Large intestine (tissue), 3 donors: ENCODE data around the gene TOP1. TPM values are rescaled to one million over a fixed set of nuclear protein-coding genes. Genes with fewer than 3 reads are reported as not detected.

Experiments
- DNase-seq, 2 donors: peaks; one replicate each; pipeline versions ENCODE4 v3.0.0 to v3.0.0-alpha.2; 2013
- H3K27ac ChIP-seq: one replicate; pipeline ENCODE4 v1.5.1; 2013; ENCODE audit warnings: low read length
- H3K27me3 ChIP-seq: 2 replicates; pipeline ENCODE4 v1.6.1; 2013; ENCODE audit warnings: low read length; ENCODE audit not compliant: control insufficient read depth, insufficient read depth
- H3K36me3 ChIP-seq: 2 replicates; pipeline ENCODE4 v1.6.1; 2013; ENCODE audit warnings: low read length; ENCODE audit not compliant: control insufficient read depth, insufficient read depth
- H3K4me1 ChIP-seq: one replicate; pipeline ENCODE4 v1.6.1; 2013; ENCODE audit warnings: low read length; ENCODE audit not compliant: control insufficient read depth, insufficient read depth
- H3K4me3 ChIP-seq: one replicate; pipeline ENCODE4 v1.5.1; 2013; ENCODE audit warnings: low read length
- H3K9me3 ChIP-seq: one replicate; pipeline ENCODE4 v1.6.1; 2013; ENCODE audit warnings: mild to moderate bottlenecking, low read depth, low read length, moderate library complexity; ENCODE audit not compliant: control insufficient read depth
- WGBS: methylation state at CpG from one replicate; pipeline ENCODE4 v1.1.5; 2013; ENCODE audit warnings: low lambda C conversion rate; ENCODE audit not compliant: insufficient coverage; 5-methylcytosine and 5-hydroxymethylcytosine counted together
- polyA plus RNA-seq: library from polyadenylated mRNA; unstranded; fragments of 120-200 nt; gene quantifications from one replicate; pipeline ENCODE4 v1.2.1, GENCODE V29; 2013

TOP1 gene
- polyA plus RNA-seq, 1 donor, result 79.5 TPM

- no peaks in the 10 kb centered on the region for H3K4me1 ChIP-seq
- H3K27me3 ChIP-seq, result no peaks in the 10 kb centered on the region
- WGBS, result 100% methylated on average over 1 of the region's 4 CpGs
- no peak overlapping the region for H3K27ac ChIP-seq
- H3K9me3 ChIP-seq, result no peaks in the 10 kb centered on the region
- no peak overlapping the region for H3K4me3 ChIP-seq
- DNase-seq, result no peak
- peaks cover 54% of the 10 kb centered on the region for H3K36me3 ChIP-seq
Observed at GRCh38 chr20:41091927-41092326, 63.3 kb downstream of the TOP1 start.

GRCh38 chr20:41094353-41095055 is 65.9 kb downstream of the TOP1 start:
- no peak for DNase-seq
- no peak overlapping the region for H3K27ac ChIP-seq
- no peaks in the 10 kb centered on the region for H3K9me3 ChIP-seq
- H3K36me3 ChIP-seq, result peaks cover 67% of the 10 kb centered on the region
- H3K4me3 ChIP-seq, result no peak overlapping the region
- H3K4me1 ChIP-seq, result no peaks in the 10 kb centered on the region
- no peaks in the 10 kb centered on the region for H3K27me3 ChIP-seq
- no CpG with 5 or more reads among the region's 2 CpGs for WGBS

- Histone ChIP-seq H3K27ac (no peak overlapping the region), H3K36me3 (peaks cover 71% of the 10 kb centered on the region), H3K27me3 (no peaks in the 10 kb centered on the region), H3K9me3 (no peaks in the 10 kb centered on the region), H3K4me3 (no peak overlapping the region), H3K4me1 (no peaks in the 10 kb centered on the region)
- WGBS, result 100% methylated on average over 1 of the region's 7 CpGs
- peak; percentile 37 to 38 for DNase-seq
Observed at GRCh38 chr20:41095110-41095969, 66.7 kb downstream of the TOP1 start.

GRCh38 chr20:41098703-41099250 is 70.2 kb downstream of the TOP1 start:
- 92% methylated on average over 2 of the region's 4 CpGs for WGBS
- DNase-seq, result no peak

GRCh38 chr20:41100001-41100480 is 71.4 kb downstream of the TOP1 start:
- no CpG with 5 or more reads among the region's 9 CpGs for WGBS
- Histone ChIP-seq H3K27ac (no peak overlapping the region), H3K9me3 (no peaks in the 10 kb centered on the region), H3K4me3 (no peak overlapping the region), H3K27me3 (no peaks in the 10 kb centered on the region), H3K4me1 (no peaks in the 10 kb centered on the region), H3K36me3 (peaks cover 82% of the 10 kb centered on the region)
- DNase-seq, result no peak

More at GRCh38 chr20:41098703-41099250, 70.2 kb downstream of the TOP1 start:
- Histone ChIP-seq H3K27ac (no peak overlapping the region), H3K9me3 (no peaks in the 10 kb centered on the region), H3K4me1 (no peaks in the 10 kb centered on the region), H3K4me3 (no peak overlapping the region), H3K27me3 (no peaks in the 10 kb centered on the region), H3K36me3 (peaks cover 83% of the 10 kb centered on the region)

- Histone ChIP-seq H3K27me3 (no peaks in the 10 kb centered on the region), H3K36me3 (peaks cover 75% of the 10 kb centered on the region), H3K4me1 (no peaks in the 10 kb centered on the region), H3K4me3 (no peak overlapping the region), H3K9me3 (no peaks in the 10 kb centered on the region), H3K27ac (no peak overlapping the region)
- no CpG with 5 or more reads among the region's 2 CpGs for WGBS
- no peak for DNase-seq
Observed at GRCh38 chr20:41101660-41102059, 73.0 kb downstream of the TOP1 start.

GRCh38 chr20:41108531-41108930 is 79.9 kb downstream of the TOP1 start:
- no peak overlapping the region for H3K4me3 ChIP-seq
- H3K36me3 ChIP-seq, result peaks cover 59% of the 10 kb centered on the region
- no peak for DNase-seq
- H3K27me3 ChIP-seq, result no peaks in the 10 kb centered on the region
- H3K9me3 ChIP-seq, result no peaks in the 10 kb centered on the region
- no peaks in the 10 kb centered on the region for H3K4me1 ChIP-seq
- no CpG with 5 or more reads among the region's 1 CpG for WGBS
- H3K27ac ChIP-seq, result no peak overlapping the region

GRCh38 chr20:41110012-41110411 is 81.4 kb downstream of the TOP1 start:
- H3K27me3 ChIP-seq, result no peaks in the 10 kb centered on the region
- no peak overlapping the region for H3K27ac ChIP-seq
- no peaks in the 10 kb centered on the region for H3K4me1 ChIP-seq
- WGBS, result no CpG with 5 or more reads among the region's 11 CpGs
- peaks cover 60% of the 10 kb centered on the region for H3K36me3 ChIP-seq
- no peak for DNase-seq
- H3K4me3 ChIP-seq, result no peak overlapping the region
- H3K9me3 ChIP-seq, result no peaks in the 10 kb centered on the region

- WGBS, result no CpG with 5 or more reads among the region's 5 CpGs
- peaks cover 69% of the 10 kb centered on the region for H3K36me3 ChIP-seq
- no peak overlapping the region for H3K4me3 ChIP-seq
- H3K9me3 ChIP-seq, result no peaks in the 10 kb centered on the region
- no peaks in the 10 kb centered on the region for H3K4me1 ChIP-seq
- H3K27ac ChIP-seq, result no peak overlapping the region
- no peaks in the 10 kb centered on the region for H3K27me3 ChIP-seq
- DNase-seq, result no peak
Observed at GRCh38 chr20:41110930-41111577, 82.4 kb downstream of the TOP1 start.

- H3K36me3 ChIP-seq, result peaks cover 74% of the 10 kb centered on the region
- DNase-seq, result no peak
- no peaks in the 10 kb centered on the region for H3K27me3 ChIP-seq
- no peak overlapping the region for H3K4me3 ChIP-seq
- H3K9me3 ChIP-seq, result no peaks in the 10 kb centered on the region
- H3K27ac ChIP-seq, result no peak overlapping the region
- no peaks in the 10 kb centered on the region for H3K4me1 ChIP-seq
- WGBS, result no CpG with 5 or more reads among the region's 5 CpGs
Observed at GRCh38 chr20:41111578-41111951, 82.9 kb downstream of the TOP1 start.
